Peyer's patch (tissue), 4 donors: ENCODE measurements around the gene PRPF6.

Experiments
- POLR2A ChIP-seq, 2 donors: fragments of 450-650 bp; IDR thresholded peaks; one replicate each; pipeline ENCODE4 v1.5.1; 2017; ENCODE audit warnings: antibody characterized with exemption in 2 of 2, mild to moderate bottlenecking in 2 of 2, moderate library complexity in 2 of 2
- TF ChIP-seq, protein P1 (sequence below), 6 experiments: fragments of 450-650 bp in 4 of 6; fragments of 200-600 bp in 2 of 6; sonication (generic) in 1 of 6; IDR thresholded peaks; one replicate each; pipeline ENCODE4 v1.5.1; 2017 to 2019; ENCODE audit warnings: antibody characterized with exemption in 6 of 6, mild to moderate bottlenecking in 3 of 6, moderate library complexity in 1 of 6

- TF ChIP-seq, protein P1, sequence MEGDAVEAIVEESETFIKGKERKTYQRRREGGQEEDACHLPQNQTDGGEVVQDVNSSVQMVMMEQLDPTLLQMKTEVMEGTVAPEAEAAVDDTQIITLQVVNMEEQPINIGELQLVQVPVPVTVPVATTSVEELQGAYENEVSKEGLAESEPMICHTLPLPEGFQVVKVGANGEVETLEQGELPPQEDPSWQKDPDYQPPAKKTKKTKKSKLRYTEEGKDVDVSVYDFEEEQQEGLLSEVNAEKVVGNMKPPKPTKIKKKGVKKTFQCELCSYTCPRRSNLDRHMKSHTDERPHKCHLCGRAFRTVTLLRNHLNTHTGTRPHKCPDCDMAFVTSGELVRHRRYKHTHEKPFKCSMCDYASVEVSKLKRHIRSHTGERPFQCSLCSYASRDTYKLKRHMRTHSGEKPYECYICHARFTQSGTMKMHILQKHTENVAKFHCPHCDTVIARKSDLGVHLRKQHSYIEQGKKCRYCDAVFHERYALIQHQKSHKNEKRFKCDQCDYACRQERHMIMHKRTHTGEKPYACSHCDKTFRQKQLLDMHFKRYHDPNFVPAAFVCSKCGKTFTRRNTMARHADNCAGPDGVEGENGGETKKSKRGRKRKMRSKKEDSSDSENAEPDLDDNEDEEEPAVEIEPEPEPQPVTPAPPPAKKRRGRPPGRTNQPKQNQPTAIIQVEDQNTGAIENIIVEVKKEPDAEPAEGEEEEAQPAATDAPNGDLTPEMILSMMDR (IDR thresholded peaks at IDR 0.05), result peak; percentile 70 to 91 (median 76)
- no peak for TF ChIP-seq POLR2A (IDR thresholded peaks at IDR 0.05)
Observed at GRCh38 chr20:64057628-64058498, 76.9 kb downstream of the PRPF6 start.
